Measurements from ENCODE around the gene ADAM23. TPM values are rescaled to one million over a fixed set of nuclear protein-coding genes. Genes with fewer than 3 reads are reported as not detected.

The ADAM23 gene
- total and polyA plus RNA-seq, 8 donors: 0.85 to 3.9 (median 1.4) TPM; not detected in 1

DNA sequence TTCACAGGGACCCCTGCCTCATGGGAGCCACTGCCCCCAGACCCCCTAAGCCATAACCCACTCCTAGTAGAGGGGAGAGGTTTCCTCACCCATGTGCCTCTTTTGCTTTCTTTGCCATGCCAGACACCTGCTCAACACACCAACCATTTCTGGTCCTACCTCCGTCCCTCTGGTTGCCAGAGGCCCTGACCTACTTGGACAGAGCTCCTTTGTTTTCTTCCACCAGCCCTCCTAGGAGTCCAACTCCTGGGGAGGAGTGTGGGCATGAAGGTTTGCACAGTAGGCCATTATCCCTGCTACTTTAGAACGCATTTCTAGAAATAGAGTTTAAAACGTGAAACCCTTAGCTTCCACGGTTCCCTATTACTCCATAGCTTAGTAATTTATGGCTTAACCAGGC is 122.3 kb downstream of the ADAM23 start:
- DNase-seq: no peak
- WGBS, 5 donors: 72 to 85% (median 72%) methylated on average over 4 of the region's 4 CpGs
- intact Hi-C loops (cut with DNase I; ENCODE audit: low total_unique reads): no loop called here
- Histone ChIP-seq H3K9me3 (no peaks in the 10 kb centered on the region), H3K27me3 (no peaks in the 10 kb centered on the region), H3K36me3 (no peaks in the 10 kb centered on the region), H3K27ac (no peak overlapping the region), H3K4me1 (no peaks in the 10 kb centered on the region), H3K4me3 (no peak overlapping the region)
- TF ChIP-seq POLR2AphosphoS5 (IDR thresholded peaks at IDR 0.05): no peak
- TF ChIP-seq POLR2A (IDR thresholded peaks at IDR 0.05): no peak
- no peak for TF ChIP-seq EP300 (IDR thresholded peaks at IDR 0.05)
- no peak for TF ChIP-seq CTCF (IDR thresholded peaks at IDR 0.05)

DNA sequence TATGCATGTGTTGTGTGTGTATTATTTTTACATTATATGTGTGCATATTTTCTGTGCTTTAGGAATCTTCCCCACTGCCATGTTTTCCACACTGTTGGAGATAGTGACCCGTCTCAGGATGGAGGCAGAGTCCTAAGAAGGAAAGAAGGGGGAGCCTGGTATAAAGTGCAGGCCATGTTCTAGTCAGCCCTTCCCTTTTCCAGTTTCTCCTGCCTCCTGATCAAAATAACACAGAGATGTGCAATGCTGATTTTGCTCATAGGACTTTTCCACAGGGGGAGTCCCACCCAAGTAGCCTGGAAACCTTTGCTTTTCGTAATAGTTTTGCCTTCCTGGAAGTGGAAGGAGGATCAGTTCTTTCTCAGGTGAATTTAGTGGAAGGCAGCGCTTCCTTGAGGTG is 126.1 kb downstream of the ADAM23 start:
- 80 to 92% (median 86%) methylated on average over 3 of the region's 3 CpGs for WGBS, 5 donors
- intact Hi-C loops (cut with DNase I; ENCODE audit: low total_unique reads): no loop called here
- DNase-seq: no peak
- TF ChIP-seq CTCF (IDR thresholded peaks at IDR 0.05) (no peak), POLR2AphosphoS5 (IDR thresholded peaks at IDR 0.05) (no peak), EP300 (IDR thresholded peaks at IDR 0.05) (no peak), POLR2A (IDR thresholded peaks at IDR 0.05) (no peak)
- no peak overlapping the region for H3K27ac ChIP-seq
- H3K36me3 ChIP-seq: no peaks in the 10 kb centered on the region
- no peaks in the 10 kb centered on the region for H3K4me1 ChIP-seq
- H3K9me3 ChIP-seq: no peaks in the 10 kb centered on the region
- no peak overlapping the region for H3K4me3 ChIP-seq
- no peaks in the 10 kb centered on the region for H3K27me3 ChIP-seq

DNA sequence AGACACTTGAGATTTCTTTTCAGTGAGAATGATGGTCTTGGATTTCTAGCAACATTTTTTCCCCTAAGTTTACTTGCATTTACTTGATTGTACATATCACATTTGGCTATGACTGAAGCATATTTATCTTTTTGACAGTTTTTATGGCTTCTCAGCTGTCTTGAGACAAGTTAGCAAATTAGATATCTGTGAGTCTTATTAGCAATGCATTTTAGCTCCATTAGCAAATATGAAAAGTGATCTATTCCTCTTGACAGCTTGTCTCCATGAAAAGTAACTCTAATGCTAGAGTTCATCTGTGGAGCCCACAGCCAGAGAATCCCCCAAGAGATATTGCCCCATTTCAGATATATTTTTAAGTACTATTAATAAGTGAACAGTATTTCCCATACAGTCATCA is 126.9 kb downstream of the ADAM23 start:
- no peaks in the 10 kb centered on the region for H3K27me3 ChIP-seq
- TF ChIP-seq EP300 (IDR thresholded peaks at IDR 0.05) (no peak), POLR2AphosphoS5 (IDR thresholded peaks at IDR 0.05) (no peak), CTCF (IDR thresholded peaks at IDR 0.05) (no peak), POLR2A (IDR thresholded peaks at IDR 0.05) (no peak)

GRCh38 chr2:206572725-206573124 is 129.4 kb downstream of the ADAM23 start:
- intact Hi-C loops (cut with DNase I; ENCODE audit: low total_unique reads): no loop called here
- Histone ChIP-seq H3K4me3 (no peak overlapping the region), H3K27ac (no peak overlapping the region), H3K4me1 (no peaks in the 10 kb centered on the region), H3K9me3 (no peaks in the 10 kb centered on the region), H3K27me3 (no peaks in the 10 kb centered on the region), H3K36me3 (no peaks in the 10 kb centered on the region)
- WGBS, 5 donors: 85 to 91% (median 88%) methylated on average over 3 of the region's 3 CpGs
- TF ChIP-seq POLR2AphosphoS5 (IDR thresholded peaks at IDR 0.05): no peak
- no peak for TF ChIP-seq POLR2A (IDR thresholded peaks at IDR 0.05)
- TF ChIP-seq CTCF (IDR thresholded peaks at IDR 0.05): no peak
- TF ChIP-seq EP300 (IDR thresholded peaks at IDR 0.05): no peak
- DNase-seq: no peak

More for the DNA sequence above, 126.9 kb downstream of the ADAM23 start:
- intact Hi-C loops (cut with DNase I; ENCODE audit: low total_unique reads): no loop called here
- DNase-seq: no peak
- H3K4me3 ChIP-seq: no peak overlapping the region
- H3K9me3 ChIP-seq: no peaks in the 10 kb centered on the region
- H3K36me3 ChIP-seq: no peaks in the 10 kb centered on the region
- no peak overlapping the region for H3K27ac ChIP-seq
- H3K4me1 ChIP-seq: no peaks in the 10 kb centered on the region
